K562 (cell line): ENCODE data around the gene CCDC47. TPM values are rescaled to one million over a fixed set of nuclear protein-coding genes. Genes with fewer than 3 reads are reported as not detected.
A peak's percentile ranks its signal among the peaks of the same experiment; 100 is the strongest.

Source experiments
- ATAC-seq: fragments of 200-7000 bp; cut with Tn5 transposase; 3 replicates; pipeline ENCODE4 v1.9.1; 2020; ENCODE audit warnings: moderate library complexity
- BruUV-seq: library from RNA; stranded (reverse); fragments of 400-500 nt; replicated peaks from 2 replicates; lab custom pipeline; 2021; lab: Mats Ljungman, UMichigan
- CTCF ChIA-PET: fragments of 300-600 bp; formaldehyde crosslinking; extraction: SDS; loops from one replicate; lab custom pipeline; 2021; ENCODE audit warnings: low intra/inter-chr PET ratio; lab: Yijun Ruan, JAX
- POLR2A ChIA-PET: fragments of 300-600, 350-650 bp; sonication (Branson Sonifier 250); formaldehyde crosslinking; extraction: SDS; loops from one replicate; lab custom pipeline; 2021; ENCODE audit warnings: antibody characterized with exemption, inconsistent platforms; lab: Yijun Ruan, JAX
- DNase-seq, 4 experiments: peaks; one replicate each; pipeline versions ENCODE4 v3.0.0 to v3.0.0-alpha.2; 2011 to 2018; ENCODE audit warnings: low spot score in 3 of 4, mixed read lengths in 3 of 4; ENCODE audit errors: extremely low read depth in 1 of 4
- FAIRE-seq: peaks from 2 replicates; lab custom pipeline; 2011; peaks lifted over from hg19 to GRCh38; lab: Jason Lieb, UNC
- H2AFZ ChIP-seq: 2 replicates; pipeline ENCODE4 v1.6.0; 2011; ENCODE audit warnings: low read depth, low read length, control low read depth, inconsistent platforms
- H3K27ac ChIP-seq: fragments of 200-600 bp; 3 replicates; pipeline ENCODE4 v1.8.0; 2011; ENCODE audit warnings: low read depth, mild to moderate bottlenecking, control low read depth, inconsistent platforms, low read length, moderate library complexity, mixed read lengths; ENCODE audit errors: extremely low read depth
- H3K27me3 ChIP-seq, 2 experiments: fragments of 300-600 bp in 1 of 2; 2 replicates in 1 of 2; 3 replicates in 1 of 2; pipeline versions ENCODE4 v1.6.0 to v1.8.0; 2011; ENCODE audit warnings: inconsistent platforms in 2 of 2, low read length in 2 of 2, mild to moderate bottlenecking in 1 of 2, mixed read lengths in 1 of 2, moderate library complexity in 1 of 2; ENCODE audit not compliant: control insufficient read depth in 2 of 2, insufficient read depth in 2 of 2
- H3K36me3 ChIP-seq: fragments of 300-600 bp; 3 replicates; pipeline ENCODE4 v1.8.0; 2011; ENCODE audit warnings: mild to moderate bottlenecking, low read length, inconsistent platforms; ENCODE audit not compliant: control insufficient read depth, insufficient read depth
- H3K4me1 ChIP-seq, 2 experiments: fragments of 200-600 bp in 1 of 2; replicated peaks in 1 of 2; 2 replicates in 1 of 2; 3 replicates in 1 of 2; pipeline versions ENCODE4 v1.5.1 to v1.8.0; 2011; ENCODE audit warnings: inconsistent platforms in 2 of 2, low read length in 2 of 2, mild to moderate bottlenecking in 1 of 2, mixed read lengths in 1 of 2, moderate library complexity in 1 of 2; ENCODE audit not compliant: control insufficient read depth in 2 of 2, insufficient read depth in 2 of 2
- H3K4me2 ChIP-seq: 2 replicates; pipeline ENCODE4 v1.6.1; 2011; ENCODE audit warnings: low read length, control low read depth, inconsistent platforms, mixed read lengths; ENCODE audit not compliant: insufficient read depth
- H3K4me3 ChIP-seq: fragments of 200-600 bp; sonication (generic), shearing (Covaris generic); 2 replicates; pipeline ENCODE4 v1.5.1; 2016; ENCODE audit warnings: control low read depth, inconsistent platforms
- H3K79me2 ChIP-seq: fragments of 200-600 bp; 3 replicates; pipeline ENCODE4 v1.8.0; 2011; ENCODE audit warnings: low read length, inconsistent platforms; ENCODE audit not compliant: control insufficient read depth, insufficient read depth
- H3K9ac ChIP-seq, 2 experiments: 2 replicates each; pipeline versions ENCODE4 v1.6.0 to v1.6.1; 2011; ENCODE audit warnings: low read depth in 2 of 2, low read length in 2 of 2, control low read depth in 1 of 2, inconsistent platforms in 1 of 2, mild to moderate bottlenecking in 1 of 2, mixed read lengths in 1 of 2; ENCODE audit not compliant: insufficient read depth in 1 of 2
- H3K9me1 ChIP-seq: one replicate; pipeline ENCODE4 v1.6.0; 2011; ENCODE audit warnings: inconsistent platforms, mild to moderate bottlenecking, low read length, moderate library complexity; ENCODE audit not compliant: control insufficient read depth, insufficient read depth
- H3K9me3 ChIP-seq: replicated peaks from 2 replicates; pipeline ENCODE4 v1.5.1; 2011; ENCODE audit warnings: low read depth, low read length, inconsistent platforms; ENCODE audit not compliant: control insufficient read depth, insufficient read depth
- H4K20me1 ChIP-seq: replicated peaks from 2 replicates; pipeline ENCODE4 v1.6.1; 2011; ENCODE audit warnings: low read length, inconsistent platforms, mixed read lengths; ENCODE audit not compliant: control insufficient read depth, insufficient read depth
- GABPA ChIP-seq: fragments of 200-800 bp; sonication (Bioruptor generic); conservative IDR thresholded peaks from 2 replicates; pipeline ENCODE4 v1.6.1; 2016; ENCODE audit warnings: low read depth, missing genetic modification characterization, missing compliant biosample characterization
- ILK ChIP-seq: fragments of 450-650 bp; IDR thresholded peaks from 2 replicates; pipeline ENCODE4 v1.6.1; 2016; ENCODE audit warnings: missing genetic modification characterization, low read depth, mild to moderate bottlenecking, missing compliant biosample characterization, moderate library complexity, borderline replicate concordance
- MYBL2 ChIP-seq, 2 experiments: fragments of 450-650 bp in 1 of 2; sonication (generic) in 1 of 2; formaldehyde crosslinking in 1 of 2; IDR thresholded peaks; 2 replicates each; pipeline versions ENCODE4 v1.6.1 to v1.8.1; 2017 to 2022; ENCODE audit warnings: borderline replicate concordance in 1 of 2, inconsistent platforms in 1 of 2, low read depth in 1 of 2, mild to moderate bottlenecking in 1 of 2, missing genetic modification reagents in 1 of 2, moderate library complexity in 1 of 2
- POLR2B ChIP-seq: fragments of 450-650 bp; IDR thresholded peaks from 2 replicates; pipeline ENCODE4 v1.6.1; 2018; ENCODE audit warnings: low read depth; ENCODE audit not compliant: partially characterized antibody
- SRSF1 ChIP-seq: fragments of 200-400 bp; formaldehyde crosslinking; IDR thresholded peaks from 2 replicates; pipeline ENCODE4 v1.6.1; 2017; ENCODE audit warnings: mild to moderate bottlenecking, low read depth, low read length, moderate library complexity
- SRSF9 ChIP-seq: fragments of 200-400 bp; formaldehyde crosslinking; IDR thresholded peaks from 2 replicates; pipeline ENCODE4 v1.6.1; 2017; ENCODE audit warnings: low read depth, low read length, borderline replicate concordance
- ZBTB17 ChIP-seq: fragments of 450-650 bp; formaldehyde crosslinking; IDR thresholded peaks from 2 replicates; pipeline ENCODE4 v1.4.0; 2020; ENCODE audit warnings: mild to moderate bottlenecking
- ZNF217 ChIP-seq: sonication (generic); formaldehyde crosslinking; IDR thresholded peaks from 2 replicates; pipeline ENCODE4 v1.8.0; 2022; ENCODE audit warnings: mild to moderate bottlenecking, missing genetic modification reagents
- ZNF354B ChIP-seq: fragments of 250-450 bp; sonication (Bioruptor Pico); IDR thresholded peaks from 2 replicates; pipeline ENCODE4 v1.4.0; 2020
- ZNF586 ChIP-seq: fragments of 450-650 bp; formaldehyde crosslinking; conservative IDR thresholded peaks from 2 replicates; pipeline ENCODE4 v1.4.0; 2020; ENCODE audit warnings: mild to moderate bottlenecking, moderate library complexity
- WGBS: fragments of 100-300 bp; shearing (Covaris generic); methylation state at CpG from one replicate; pipeline ENCODE4 v1.1.6; 2016; ENCODE audit warnings: low coverage, mixed read lengths; ENCODE audit not compliant: insufficient coverage; ENCODE audit errors: missing lambda C conversion rate; 5-methylcytosine and 5-hydroxymethylcytosine counted together
- in situ Hi-C: fragments of 300-500 bp; cut with MboI; formaldehyde crosslinking; loops from 4 replicates; pipeline ENCODE4 v1.15.0; 2018; ENCODE audit warnings: inconsistent platforms, mixed read lengths
- intact Hi-C: fragments of 100-400 bp; cut with micrococcal nuclease; formaldehyde crosslinking; loops from 2 replicates; pipeline ENCODE4 v1.14.2; 2022
- polyA plus RNA-seq, 8 experiments: library from polyadenylated mRNA; depleted of rRNA in 4 of 8; stranded (reverse) in 5 of 8; unstranded in 3 of 8; fragments of >200 nt; fragmentation: Nextera tagmentation in 2 of 8; fragmentation: Illumina TruSeq in 1 of 8; extraction: Ambion mirVana in 2 of 8; extraction: Trizol in 1 of 8; gene quantifications; 2 replicates each; pipeline versions ENCODE4 v1.2.1 to v1.2.3, GENCODE V29; 2011 to 2014; ENCODE audit warnings: inconsistent platforms in 1 of 8, missing spikeins in 1 of 8
- total RNA-seq, 7 experiments: library from RNA; depleted of rRNA in 6 of 7; stranded (reverse); fragments of >200 nt in 6 of 7; fragmentation: Illumina TruSeq in 2 of 7; extraction: Trizol in 2 of 7; gene quantifications; 2 replicates each; pipeline versions ENCODE4 v1.2.1 to v1.2.3, GENCODE V29; 2011 to 2021; ENCODE audit warnings: low replicate concordance in 1 of 7
- TF ChIP-seq, protein P1 (sequence below): fragments of 450-650 bp; IDR thresholded peaks from 2 replicates; pipeline ENCODE4 v1.6.1; 2016; ENCODE audit warnings: low read depth

Gene CCDC47
- total and polyA plus RNA-seq, 9 of the 15 experiments (the other 6 are each of a cell fraction or from before 2014, with no cell fraction given) = 15.5 to 162 (median 122) TPM

DNA sequence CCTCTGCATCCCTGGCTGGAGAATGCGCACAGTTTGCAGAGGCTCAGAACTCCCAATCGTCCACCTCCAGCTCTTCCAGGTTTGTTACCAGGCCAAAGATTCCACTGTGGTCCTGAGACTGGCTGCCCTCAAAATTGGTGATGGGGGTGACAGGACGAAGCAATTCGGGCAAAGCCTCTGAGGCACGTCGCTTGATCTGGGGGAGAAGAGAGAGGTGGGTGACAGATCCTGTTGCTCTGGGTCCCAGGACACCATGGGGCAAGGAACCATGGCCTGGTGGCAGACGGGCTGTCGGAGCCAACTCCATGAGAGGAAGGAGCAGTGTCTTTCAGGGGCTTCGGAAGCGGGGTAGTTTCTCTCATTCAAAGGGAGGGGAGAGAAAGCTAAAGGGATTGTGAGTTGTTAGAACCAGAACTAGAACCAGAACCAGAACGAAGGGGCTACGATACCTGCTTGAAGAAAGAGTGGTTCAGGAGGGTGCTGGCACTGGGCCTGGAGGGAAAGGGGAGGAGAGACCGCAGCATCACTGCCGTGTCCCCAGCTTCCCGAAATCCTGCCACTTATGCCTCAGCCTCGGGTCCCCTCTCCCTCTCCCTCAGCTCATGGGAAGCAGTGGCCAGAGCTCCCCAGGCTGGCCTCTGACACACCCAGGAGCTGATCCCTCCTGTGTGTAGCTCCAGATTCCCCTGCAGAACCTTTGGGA, 69.7 kb downstream of the CCDC47 start (continued):
- TF ChIP-seq GABPA (no peak), MYBL2 (IDR thresholded peaks at IDR 0.05; ENCODE audit: low read depth) (no peak), MYBL2 (CRISPR knock-in tag; IDR thresholded peaks at IDR 0.05; ENCODE audit: borderline replicate concordance) (no peak), ILK (tag) (no peak), SRSF9 (no peak)

DNA sequence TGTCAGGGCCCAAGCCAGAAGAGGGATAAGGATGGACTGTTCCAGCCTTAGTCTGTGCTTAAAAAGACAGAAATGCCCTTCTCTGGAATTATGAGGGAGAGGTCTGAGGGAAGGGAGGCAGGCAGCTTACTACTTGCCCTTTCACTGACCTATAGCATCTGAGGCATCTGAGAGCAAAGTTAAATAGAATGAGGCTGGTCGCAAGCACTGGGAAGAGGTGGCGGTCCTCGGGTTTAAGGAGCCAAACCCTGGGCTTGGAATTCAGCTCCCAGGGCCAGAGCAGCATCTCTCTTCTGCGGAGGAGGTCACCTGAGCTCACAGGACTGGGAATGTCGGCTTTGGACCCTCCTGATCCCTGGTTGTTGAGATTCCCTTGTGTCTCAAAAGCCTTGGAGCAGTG, 70.4 kb downstream of the CCDC47 start:
- Histone ChIP-seq H3K9ac (no peak overlapping the region), H3K27me3 (no peaks in the 10 kb centered on the region), H3K9me1 (no peaks in the 10 kb centered on the region), H4K20me1 (no peaks in the 10 kb centered on the region), H3K4me1 (peaks cover 0 to 35% of the 10 kb centered on the region in 2 experiments; a peak in 2 of 5 replicates), H3K4me3 (no peak overlapping the region), H3K79me2 (no peaks in the 10 kb centered on the region), H2AFZ (no peak overlapping the region), H3K4me2 (no peak overlapping the region), H3K27ac (no peak overlapping the region), H3K9me3 (no peaks in the 10 kb centered on the region), H3K36me3 (peaks cover 8% of the 10 kb centered on the region; the same call in 1 of the 3 replicates)
- WGBS = 74% methylated on average over 5 of the region's 5 CpGs
- ATAC-seq (no peak), FAIRE-seq (no peak), DNase-seq (no peak)
- CTCF ChIA-PET = no interaction called here
- in situ Hi-C loops (no loop called here), intact Hi-C loops (no loop called here)
- POLR2A ChIA-PET = interaction anchor here (0.6 kb wide), 1 partner anchor 27 kb away, joined by 3 read pairs; no protein-coding TSS in a partner anchor
- no peak for TF ChIP-seq ZBTB17
- no peak for TF ChIP-seq ZNF217 (CRISPR knock-in tag)
- no peak for TF ChIP-seq ZNF354B (CRISPR knock-in tag)
- TF ChIP-seq, protein P1, sequence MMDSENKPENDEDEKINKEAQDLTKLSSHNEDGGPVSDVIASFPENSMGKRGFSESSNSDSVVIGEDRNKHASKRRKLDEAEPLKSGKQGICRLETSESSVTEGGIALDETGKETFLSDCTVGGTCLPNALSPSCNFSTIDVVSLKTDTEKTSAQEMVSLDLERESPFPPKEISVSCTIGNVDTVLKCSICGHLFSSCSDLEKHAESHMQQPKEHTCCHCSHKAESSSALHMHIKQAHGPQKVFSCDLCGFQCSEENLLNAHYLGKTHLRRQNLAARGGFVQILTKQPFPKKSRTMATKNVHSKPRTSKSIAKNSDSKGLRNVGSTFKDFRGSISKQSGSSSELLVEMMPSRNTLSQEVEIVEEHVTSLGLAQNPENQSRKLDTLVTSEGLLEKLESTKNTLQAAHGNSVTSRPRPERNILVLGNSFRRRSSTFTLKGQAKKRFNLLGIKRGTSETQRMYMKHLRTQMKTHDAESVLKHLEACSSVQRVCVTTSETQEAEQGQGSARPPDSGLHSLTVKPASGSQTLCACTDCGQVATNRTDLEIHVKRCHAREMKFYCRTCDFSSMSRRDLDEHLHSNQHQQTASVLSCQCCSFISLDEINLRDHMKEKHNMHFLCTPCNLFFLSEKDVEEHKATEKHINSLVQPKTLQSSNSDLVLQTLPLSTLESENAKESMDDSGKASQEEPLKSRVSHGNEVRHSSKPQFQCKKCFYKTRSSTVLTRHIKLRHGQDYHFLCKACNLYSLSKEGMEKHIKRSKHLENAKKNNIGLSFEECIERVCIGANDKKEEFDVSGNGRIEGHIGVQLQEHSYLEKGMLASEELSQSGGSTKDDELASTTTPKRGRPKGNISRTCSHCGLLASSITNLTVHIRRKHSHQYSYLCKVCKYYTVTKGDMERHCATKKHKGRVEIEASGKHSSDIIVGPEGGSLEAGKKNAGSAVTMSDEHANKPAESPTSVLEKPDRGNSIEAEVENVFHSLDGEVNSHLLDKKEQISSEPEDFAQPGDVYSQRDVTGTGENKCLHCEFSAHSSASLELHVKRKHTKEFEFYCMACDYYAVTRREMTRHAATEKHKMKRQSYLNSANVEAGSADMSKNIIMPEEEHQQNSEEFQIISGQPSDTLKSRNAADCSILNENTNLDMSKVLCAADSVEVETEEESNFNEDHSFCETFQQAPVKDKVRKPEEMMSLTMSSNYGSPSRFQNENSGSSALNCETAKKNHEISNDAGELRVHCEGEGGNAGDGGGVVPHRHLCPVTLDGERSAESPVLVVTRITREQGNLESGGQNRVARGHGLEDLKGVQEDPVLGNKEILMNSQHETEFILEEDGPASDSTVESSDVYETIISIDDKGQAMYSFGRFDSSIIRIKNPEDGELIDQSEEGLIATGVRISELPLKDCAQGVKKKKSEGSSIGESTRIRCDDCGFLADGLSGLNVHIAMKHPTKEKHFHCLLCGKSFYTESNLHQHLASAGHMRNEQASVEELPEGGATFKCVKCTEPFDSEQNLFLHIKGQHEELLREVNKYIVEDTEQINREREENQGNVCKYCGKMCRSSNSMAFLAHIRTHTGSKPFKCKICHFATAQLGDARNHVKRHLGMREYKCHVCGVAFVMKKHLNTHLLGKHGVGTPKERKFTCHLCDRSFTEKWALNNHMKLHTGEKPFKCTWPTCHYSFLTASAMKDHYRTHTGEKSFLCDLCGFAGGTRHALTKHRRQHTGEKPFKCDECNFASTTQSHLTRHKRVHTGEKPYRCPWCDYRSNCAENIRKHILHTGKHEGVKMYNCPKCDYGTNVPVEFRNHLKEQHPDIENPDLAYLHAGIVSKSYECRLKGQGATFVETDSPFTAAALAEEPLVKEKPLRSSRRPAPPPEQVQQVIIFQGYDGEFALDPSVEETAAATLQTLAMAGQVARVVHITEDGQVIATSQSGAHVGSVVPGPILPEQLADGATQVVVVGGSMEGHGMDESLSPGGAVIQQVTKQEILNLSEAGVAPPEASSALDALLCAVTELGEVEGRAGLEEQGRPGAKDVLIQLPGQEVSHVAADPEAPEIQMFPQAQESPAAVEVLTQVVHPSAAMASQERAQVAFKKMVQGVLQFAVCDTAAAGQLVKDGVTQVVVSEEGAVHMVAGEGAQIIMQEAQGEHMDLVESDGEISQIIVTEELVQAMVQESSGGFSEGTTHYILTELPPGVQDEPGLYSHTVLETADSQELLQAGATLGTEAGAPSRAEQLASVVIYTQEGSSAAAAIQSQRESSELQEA = no peak
- TF ChIP-seq POLR2B = no peak
- no peak for TF ChIP-seq ZNF586 (CRISPR knock-in tag)
- TF ChIP-seq SRSF1 = no peak
- BruUV-seq = TSS peak; percentile 52
